Transverse colon (tissue), 4 donors: ENCODE results near the gene GLO1. TPM values are rescaled to one million over a fixed set of nuclear protein-coding genes. Genes with fewer than 3 reads are reported as not detected.

Experiments
- DNase-seq: peaks from one replicate; pipeline ENCODE4 v3.0.0-alpha.2; 2019
- H3K27ac ChIP-seq, 4 donors: fragments of 200-600 bp; sonication (generic); 2 replicates each; pipeline ENCODE4 v1.5.1; 2016 to 2018; ENCODE audit warnings: inconsistent platforms in 4 of 4
- H3K27me3 ChIP-seq: fragments of 200-600 bp; sonication (generic); 2 replicates; pipeline ENCODE4 v1.5.1; 2017; ENCODE audit warnings: inconsistent platforms
- H3K36me3 ChIP-seq, 4 donors: fragments of 200-600 bp; sonication (generic); 2 replicates each; pipeline ENCODE4 v1.5.1; 2017 to 2019; ENCODE audit warnings: inconsistent platforms in 4 of 4
- H3K4me1 ChIP-seq, 4 donors: fragments of 200-600 bp; sonication (generic); 2 replicates each; pipeline ENCODE4 v1.5.1; 2017 to 2020; ENCODE audit warnings: inconsistent platforms in 4 of 4
- H3K4me3 ChIP-seq, 4 donors: fragments of 200-600 bp; sonication (generic); 1 replicate in 1 of 4; 2 replicates in 3 of 4; pipeline versions ENCODE4 v1.5.1 to v1.6.1; 2017 to 2019; ENCODE audit warnings: inconsistent platforms in 4 of 4
- H3K9me3 ChIP-seq, 2 donors: fragments of 200-600 bp; sonication (generic); 2 replicates each; pipeline ENCODE4 v1.5.1; 2017 to 2019; ENCODE audit warnings: inconsistent platforms in 2 of 2
- EP300 ChIP-seq: sonication (generic); formaldehyde crosslinking; IDR thresholded peaks from one replicate; pipeline ENCODE4 v1.6.1; 2017; ENCODE audit warnings: antibody characterized with exemption, low read depth
- POLR2A ChIP-seq: fragments of 450-650 bp; IDR thresholded peaks from one replicate; pipeline ENCODE4 v1.6.1; 2016; ENCODE audit warnings: antibody characterized with exemption, mild to moderate bottlenecking, moderate library complexity
- POLR2AphosphoS5 ChIP-seq, 3 donors: sonication (generic); formaldehyde crosslinking; IDR thresholded peaks; one replicate each; pipeline ENCODE4 v1.6.1; 2016; ENCODE audit warnings: antibody characterized with exemption in 3 of 3
- WGBS, 2 donors: methylation state at CpG; one replicate each; pipeline ENCODE4 v1.1.5; 2018; ENCODE audit warnings: low coverage in 1 of 2; 5-methylcytosine and 5-hydroxymethylcytosine counted together
- in situ Hi-C, 4 donors: fragments of 200-750 bp; cut with MboI; loops; one replicate each; pipeline versions ENCODE4 v1.15.0 to v1.15.1; 2017; ENCODE audit warnings: low sequenced_read_pairs in 3 of 4, low pct_ligation_motif_present in 1 of 4, low pct_unique_long_range_greater_than_20kb in 1 of 4
- intact Hi-C: fragments of 100-400 bp; cut with DNase I; formaldehyde crosslinking; loops from one replicate; pipeline ENCODE4 v1.15.1; 2023; ENCODE audit warnings: low total_unique reads
- total RNA-seq, 4 donors: library from RNA; depleted of rRNA; stranded (reverse); fragments of >200 nt; gene quantifications; one replicate each; pipeline ENCODE4 v1.1.0, GENCODE V29; 2016
- TF ChIP-seq, protein P1 (sequence below), 5 experiments: fragments of 200-600 bp in 3 of 5; fragments of 450-650 bp in 2 of 5; sonication (generic) in 3 of 5; IDR thresholded peaks; 1 replicate in 2 of 5; 2 replicates in 3 of 5; pipeline ENCODE4 v1.5.1; 2016 to 2017; ENCODE audit warnings: antibody characterized with exemption in 5 of 5, inconsistent platforms in 3 of 5, mild to moderate bottlenecking in 2 of 5, moderate library complexity in 1 of 5

GLO1 gene
- total RNA-seq, 4 donors from 2014 or later, result 15.3 to 56.1 (median 36.6) TPM

DNA sequence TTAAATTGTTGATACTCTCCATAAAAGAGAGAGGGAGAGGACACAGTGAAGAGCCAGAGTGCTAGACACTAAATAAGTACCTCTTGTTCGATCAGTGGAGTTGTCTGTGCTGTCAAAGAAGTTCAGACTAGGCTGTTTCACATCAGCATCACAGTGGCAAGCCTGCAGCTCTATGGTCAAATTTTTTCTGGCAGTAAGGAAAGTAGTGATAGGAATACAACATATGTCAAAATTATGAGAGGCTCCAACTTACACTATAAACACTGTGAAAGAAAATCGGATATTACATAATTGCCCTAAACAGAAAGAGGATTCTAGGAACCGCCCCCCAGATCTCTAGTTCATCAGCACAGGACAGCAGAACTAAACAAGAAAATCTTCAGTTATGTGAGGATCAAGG is 35.3 kb upstream of the GLO1 start:
- TF ChIP-seq POLR2AphosphoS5 (IDR thresholded peaks at IDR 0.05) (no peak), POLR2A (no peak), EP300 (no peak)
- TF ChIP-seq, protein P1, sequence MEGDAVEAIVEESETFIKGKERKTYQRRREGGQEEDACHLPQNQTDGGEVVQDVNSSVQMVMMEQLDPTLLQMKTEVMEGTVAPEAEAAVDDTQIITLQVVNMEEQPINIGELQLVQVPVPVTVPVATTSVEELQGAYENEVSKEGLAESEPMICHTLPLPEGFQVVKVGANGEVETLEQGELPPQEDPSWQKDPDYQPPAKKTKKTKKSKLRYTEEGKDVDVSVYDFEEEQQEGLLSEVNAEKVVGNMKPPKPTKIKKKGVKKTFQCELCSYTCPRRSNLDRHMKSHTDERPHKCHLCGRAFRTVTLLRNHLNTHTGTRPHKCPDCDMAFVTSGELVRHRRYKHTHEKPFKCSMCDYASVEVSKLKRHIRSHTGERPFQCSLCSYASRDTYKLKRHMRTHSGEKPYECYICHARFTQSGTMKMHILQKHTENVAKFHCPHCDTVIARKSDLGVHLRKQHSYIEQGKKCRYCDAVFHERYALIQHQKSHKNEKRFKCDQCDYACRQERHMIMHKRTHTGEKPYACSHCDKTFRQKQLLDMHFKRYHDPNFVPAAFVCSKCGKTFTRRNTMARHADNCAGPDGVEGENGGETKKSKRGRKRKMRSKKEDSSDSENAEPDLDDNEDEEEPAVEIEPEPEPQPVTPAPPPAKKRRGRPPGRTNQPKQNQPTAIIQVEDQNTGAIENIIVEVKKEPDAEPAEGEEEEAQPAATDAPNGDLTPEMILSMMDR (IDR thresholded peaks at IDR 0.05), result no peak

GRCh38 chr6:38736951-38737350 is 34.0 kb upstream of the GLO1 start:
- DNase-seq, result no peak
- no peak overlapping the region for H3K27ac ChIP-seq
- no peaks in the 10 kb centered on the region for H3K36me3 ChIP-seq
- WGBS, 2 donors, result 68 to 70% methylated on average over 3 of the region's 3 CpGs
- no peak for TF ChIP-seq EP300
- intact Hi-C loops, result no loop called here
- no peak overlapping the region for H3K4me3 ChIP-seq
- in situ Hi-C loops, result no loop called here
- H3K4me1 ChIP-seq, result no peaks in the 10 kb centered on the region
- peaks cover 0 to 3% of the 10 kb centered on the region in 2 donors for H3K9me3 ChIP-seq
- H3K27me3 ChIP-seq, result peaks cover 43% of the 10 kb centered on the region

More for the DNA sequence above, 35.3 kb upstream of the GLO1 start:
- Histone ChIP-seq H3K27ac (no peak overlapping the region), H3K36me3 (no peaks in the 10 kb centered on the region), H3K27me3 (peaks cover 47% of the 10 kb centered on the region), H3K4me3 (no peak overlapping the region), H3K4me1 (no peaks in the 10 kb centered on the region), H3K9me3 (peaks cover 0 to 3% of the 10 kb centered on the region in 2 donors)
- intact Hi-C loops (no loop called here), in situ Hi-C loops (no loop called here)
- DNase-seq, result no peak
- 38 to 61% methylated on average over 3 of the region's 3 CpGs for WGBS, 2 donors

- 15 to 47% methylated on average over 3 to 4 of the region's 4 CpGs for WGBS, 2 donors
- intact Hi-C loops (no loop called here), in situ Hi-C loops (no loop called here)
- Histone ChIP-seq H3K27ac (no peak overlapping the region), H3K4me3 (no peak overlapping the region), H3K27me3 (no peaks in the 10 kb centered on the region), H3K36me3 (no peaks in the 10 kb centered on the region), H3K4me1 (peaks cover 0 to 8% (median 0%) of the 10 kb centered on the region in 4 donors), H3K9me3 (peaks cover 0 to 3% of the 10 kb centered on the region in 2 donors)
- DNase-seq, result no peak
- TF ChIP-seq POLR2AphosphoS5 (IDR thresholded peaks at IDR 0.05) (peak in 1 of 3 donors; percentile 45), POLR2A (no peak), EP300 (no peak)
- TF ChIP-seq, protein P1 (IDR thresholded peaks at IDR 0.05), result no peak
These were observed 27.4 kb upstream of the GLO1 start for GRCh38 chr6:38730140-38730862.

- no peaks in the 10 kb centered on the region for H3K36me3 ChIP-seq
- TF ChIP-seq POLR2AphosphoS5 (IDR thresholded peaks at IDR 0.05), result no peak
- TF ChIP-seq POLR2A, result no peak
- TF ChIP-seq EP300, result no peak
- TF ChIP-seq, protein P1 (IDR thresholded peaks at IDR 0.05), result no peak
- no peak for DNase-seq
- H3K4me1 ChIP-seq, result peaks cover 0 to 8% (median 0%) of the 10 kb centered on the region in 4 donors
- in situ Hi-C loops, result no loop called here
- no peak overlapping the region for H3K27ac ChIP-seq
- WGBS, 2 donors, result 75 to 100% methylated on average over 1 of the region's 1 CpG
- H3K27me3 ChIP-seq, result no peaks in the 10 kb centered on the region
- no peaks in the 10 kb centered on the region for H3K9me3 ChIP-seq
- intact Hi-C loops, result no loop called here
- no peak overlapping the region for H3K4me3 ChIP-seq
These were observed 25.3 kb upstream of the GLO1 start for GRCh38 chr6:38728203-38728602.
